Measurements from ENCODE around the gene MAGI3.

Gene MAGI3

DNA sequence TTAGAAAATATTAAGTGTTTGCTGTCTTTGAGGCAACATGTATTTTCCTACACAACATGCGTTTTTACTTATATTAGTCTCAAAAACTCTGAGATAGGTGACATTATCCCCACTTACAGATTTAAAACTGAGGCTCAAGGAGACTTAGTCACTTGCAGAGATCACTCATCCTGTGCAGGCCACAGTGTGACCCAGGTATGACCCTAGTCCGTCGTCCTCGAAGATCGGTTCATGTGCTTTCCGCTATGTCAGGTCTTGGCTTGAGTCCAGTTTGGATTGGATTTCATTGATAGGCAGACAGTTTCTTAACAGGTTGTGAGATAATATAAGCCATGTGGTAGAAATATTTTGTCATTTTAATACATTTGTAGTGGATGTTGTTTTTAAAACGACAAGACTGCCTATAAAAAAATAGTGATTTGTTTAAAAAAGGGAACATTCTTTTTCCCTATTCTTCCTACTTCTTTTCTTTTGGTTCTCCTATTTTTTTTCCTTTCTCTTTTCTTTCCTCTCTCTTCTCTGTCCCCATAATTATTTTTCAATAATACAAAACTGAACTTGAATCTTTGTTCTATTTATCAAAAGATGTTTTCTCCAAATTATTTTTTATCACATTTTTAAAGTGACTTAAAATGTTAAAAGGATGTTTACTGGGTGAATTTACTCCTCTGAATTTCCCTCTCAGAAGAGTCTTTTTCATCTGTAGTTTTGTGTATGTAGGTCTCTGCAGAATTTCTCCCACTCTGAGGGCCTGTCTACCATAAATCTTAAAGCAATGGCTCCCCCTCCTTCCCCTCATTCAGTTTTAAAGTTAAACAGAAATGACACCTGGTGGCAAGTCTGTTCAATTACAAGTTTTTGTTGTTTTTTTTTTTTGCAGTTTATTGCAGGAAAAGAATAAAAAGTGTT lies 287.2 kb downstream of the MAGI3 start:
- Histone ChIP-seq H3K27ac (ENCODE audit: low read depth, low read length, poor library complexity, severe bottlenecking) (no peak overlapping the region), H3K27me3 (ENCODE audit: insufficient read depth, low read length) (no peaks in the 10 kb centered on the region), H3K79me2 (ENCODE audit: insufficient read depth, low read length) (no peaks in the 10 kb centered on the region), H3K4me2 (ENCODE audit: low read length) (no peak overlapping the region), H3K9ac (ENCODE audit: low read length) (no peak overlapping the region), H3K4me3 (ENCODE audit: low read depth, low read length, poor library complexity, severe bottlenecking) (no peak overlapping the region), H3K4me1 (ENCODE audit: insufficient read depth, low read length, severe bottlenecking) (no peaks in the 10 kb centered on the region), H2AFZ (ENCODE audit: low read length) (no peak overlapping the region), H3K36me3 (ENCODE audit: insufficient read depth, low read length) (no peaks in the 10 kb centered on the region), H3F3A (ENCODE audit: insufficient read depth, low read length) (no peaks in the 10 kb centered on the region; the same call in 1 of the 2 replicates), H4K20me1 (ENCODE audit: insufficient read depth, low read length) (no peaks in the 10 kb centered on the region), H3K9me2 (ENCODE audit: low read depth, low read length) (no peaks in the 10 kb centered on the region), H3K9me3 (ENCODE audit: low read length) (no peaks in the 10 kb centered on the region)
- peak; percentile 69 for TF ChIP-seq CTCF (IDR thresholded peaks at IDR 0.05; ENCODE audit: low read length)
- no peak for TF ChIP-seq EZH2 (IDR thresholded peaks at IDR 0.05; ENCODE audit: borderline replicate concordance, low read length)

GRCh38 chr1:113678159-113678469 lies 287.8 kb downstream of the MAGI3 start:
- Histone ChIP-seq H3K9me2 (ENCODE audit: low read depth, low read length) (no peaks in the 10 kb centered on the region), H3K36me3 (ENCODE audit: insufficient read depth, low read length) (no peaks in the 10 kb centered on the region), H3K27me3 (ENCODE audit: insufficient read depth, low read length) (no peaks in the 10 kb centered on the region), H3K9ac (ENCODE audit: low read length) (no peak overlapping the region), H4K20me1 (ENCODE audit: insufficient read depth, low read length) (no peaks in the 10 kb centered on the region), H3K4me1 (ENCODE audit: insufficient read depth, low read length, severe bottlenecking) (no peaks in the 10 kb centered on the region), H3F3A (ENCODE audit: insufficient read depth, low read length) (no peaks in the 10 kb centered on the region; the same call in 1 of the 2 replicates), H2AFZ (ENCODE audit: low read length) (no peak overlapping the region), H3K27ac (ENCODE audit: low read depth, low read length, poor library complexity, severe bottlenecking) (no peak overlapping the region), H3K79me2 (ENCODE audit: insufficient read depth, low read length) (no peaks in the 10 kb centered on the region), H3K9me3 (ENCODE audit: low read length) (no peaks in the 10 kb centered on the region), H3K4me3 (ENCODE audit: low read depth, low read length, poor library complexity, severe bottlenecking) (no peak overlapping the region), H3K4me2 (ENCODE audit: low read length) (no peak overlapping the region)
- TF ChIP-seq EZH2 (IDR thresholded peaks at IDR 0.05; ENCODE audit: borderline replicate concordance, low read length) (no peak), CTCF (IDR thresholded peaks at IDR 0.05; ENCODE audit: low read length) (no peak)

DNA sequence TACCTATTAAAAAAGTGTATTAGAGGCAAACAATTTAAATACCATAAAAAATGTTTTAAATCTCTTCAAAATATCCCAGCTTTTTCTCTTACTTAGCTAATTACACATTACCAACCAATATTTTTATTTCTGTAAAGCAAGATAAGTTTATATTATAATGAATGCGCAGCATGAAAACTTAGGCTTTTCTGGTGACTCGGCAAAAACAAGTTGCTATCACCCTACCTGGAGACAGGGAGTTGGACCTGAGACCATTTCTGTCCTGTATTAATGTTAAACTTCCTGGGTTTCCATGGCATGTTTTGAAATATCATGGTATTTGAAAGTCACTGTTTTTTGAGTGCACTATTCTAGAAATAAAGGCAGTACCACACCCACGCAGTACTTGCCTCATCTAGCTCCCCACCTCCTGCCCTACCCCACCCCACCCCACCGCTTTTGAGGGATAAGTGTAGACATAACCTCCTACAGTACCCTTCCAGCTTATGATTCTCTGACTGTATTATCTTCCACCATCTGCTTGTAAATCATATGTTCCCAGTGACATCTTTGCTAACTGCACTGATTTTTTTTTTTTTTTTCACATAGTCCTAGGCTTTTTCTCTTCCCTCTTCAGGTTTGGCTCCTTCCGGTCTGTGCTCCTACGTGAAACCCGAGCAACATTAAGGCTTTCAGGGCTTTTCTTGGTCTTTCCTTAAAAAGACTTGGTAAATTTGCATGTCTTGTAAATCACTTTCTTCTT lies 291.5 kb downstream of the MAGI3 start:
- Histone ChIP-seq H4K20me1 (ENCODE audit: insufficient read depth, low read length) (no peaks in the 10 kb centered on the region), H3K36me3 (ENCODE audit: insufficient read depth, low read length) (no peaks in the 10 kb centered on the region), H3F3A (ENCODE audit: insufficient read depth, low read length) (peaks cover 3% of the 10 kb centered on the region; the same call in 1 of the 2 replicates), H3K4me1 (ENCODE audit: insufficient read depth, low read length, severe bottlenecking) (no peaks in the 10 kb centered on the region), H2AFZ (ENCODE audit: low read length) (no peak overlapping the region), H3K27me3 (ENCODE audit: insufficient read depth, low read length) (no peaks in the 10 kb centered on the region), H3K4me2 (ENCODE audit: low read length) (no peak overlapping the region), H3K9me3 (ENCODE audit: low read length) (no peaks in the 10 kb centered on the region), H3K9me2 (ENCODE audit: low read depth, low read length) (no peaks in the 10 kb centered on the region), H3K4me3 (ENCODE audit: low read depth, low read length, poor library complexity, severe bottlenecking) (no peak overlapping the region), H3K9ac (ENCODE audit: low read length) (no peak overlapping the region), H3K79me2 (ENCODE audit: insufficient read depth, low read length) (no peaks in the 10 kb centered on the region), H3K27ac (ENCODE audit: low read depth, low read length, poor library complexity, severe bottlenecking) (no peak overlapping the region)
- TF ChIP-seq EZH2 (IDR thresholded peaks at IDR 0.05; ENCODE audit: borderline replicate concordance, low read length): no peak
- TF ChIP-seq CTCF (IDR thresholded peaks at IDR 0.05; ENCODE audit: low read length): no peak

Measured in OCI-LY1 (cell line).